T-helper 2 cell treated with Interferon-gamma antibody and Interleukin-4, amounts not matched to agents 100 ng/mL and 5 ng/mL, for 36 hours (primary cell): ENCODE measurements around the gene ATXN7L1. TPM values are rescaled to one million over a fixed set of nuclear protein-coding genes. Genes with fewer than 3 reads are reported as not detected.

Experiments
- total RNA-seq: library from RNA; stranded (reverse); gene quantifications from 2 replicates; pipeline ENCODE4 v1.2.3, GENCODE V29; 2022

Gene ATXN7L1
- total RNA-seq, 1 donor from 2014 or later = 21.6 TPM

Other genes with a start within 250 kb of the ATXN7L1 start
- gene CDHR3, start 86.7 kb upstream of the ATXN7L1 start, total RNA-seq = 2.7 and 3.6 TPM in 2 replicates
- 52.0 and 53.1 TPM in 2 replicates for gene SYPL1, start 235.7 kb upstream of the ATXN7L1 start, total RNA-seq